OCI-LY7 (cell line): Measurements from ENCODE around the gene EFCAB7. TPM values are rescaled to one million over a fixed set of nuclear protein-coding genes. Genes with fewer than 3 reads are reported as not detected.
"Not testable (repeated sequence)": the region's sequence is repeated elsewhere in the genome, so short reads cannot be mapped to it uniquely, and the experiment has no call there.

Experiments used
- BruUV-seq: library from RNA; stranded (reverse); fragments of 400-500 nt; replicated peaks from 2 replicates; lab custom pipeline; 2021; lab: Mats Ljungman, UMichigan
- CTCF ChIA-PET: fragments of 300-600 bp; sonication (Branson Sonifier 250); formaldehyde crosslinking; loops from one replicate; lab custom pipeline; 2022; ENCODE audit warnings: antibody characterized with exemption; ENCODE audit not compliant: unreplicated experiment; lab: Charles Lee
- POLR2A ChIA-PET: fragments of 300-600 bp; sonication (Branson Sonifier 250); formaldehyde crosslinking; loops from one replicate; lab custom pipeline; 2022; ENCODE audit warnings: antibody characterized with exemption; lab: Charles Lee
- DNase-seq: peaks from one replicate; pipeline ENCODE4 v3.0.0-alpha.2; 2015; ENCODE audit warnings: low spot score
- H2AFZ ChIP-seq: fragments of 200-600 bp; sonication (generic), shearing (Covaris generic); 2 replicates; pipeline ENCODE4 v1.6.1; 2014; ENCODE audit warnings: mild to moderate bottlenecking, antibody characterized with exemption, low read length, moderate library complexity
- H3K27ac ChIP-seq: fragments of 200-600 bp; sonication (generic); 2 replicates; pipeline ENCODE4 v1.5.1; 2014; ENCODE audit warnings: mixed run types, low read depth, mild to moderate bottlenecking, moderate library complexity, low read length, inconsistent platforms; ENCODE audit not compliant: poor library complexity, severe bottlenecking
- H3K36me3 ChIP-seq: fragments of 200-600 bp; sonication (generic); 2 replicates; pipeline ENCODE4 v1.6.1; 2014; ENCODE audit warnings: mild to moderate bottlenecking, antibody characterized with exemption, low read length, moderate library complexity, mixed read lengths; ENCODE audit not compliant: insufficient read depth
- H3K4me1 ChIP-seq: fragments of 200-600 bp; sonication (generic); 2 replicates; pipeline ENCODE4 v1.5.1; 2014; ENCODE audit warnings: mild to moderate bottlenecking, low read length; ENCODE audit not compliant: insufficient read depth, poor library complexity, severe bottlenecking
- H3K4me2 ChIP-seq: fragments of 200-600 bp; sonication (generic); 2 replicates; pipeline ENCODE4 v1.6.1; 2014; ENCODE audit warnings: mild to moderate bottlenecking, low read length
- H3K4me3 ChIP-seq: fragments of 200-600 bp; sonication (generic); 2 replicates; pipeline ENCODE4 v1.5.1; 2014; ENCODE audit warnings: mild to moderate bottlenecking, low read depth, low read length; ENCODE audit not compliant: poor library complexity, severe bottlenecking
- H3K79me2 ChIP-seq: fragments of 200-600 bp; sonication (generic); 2 replicates; pipeline ENCODE4 v1.6.1; 2016; ENCODE audit warnings: low read depth, mild to moderate bottlenecking, low read length, moderate library complexity, mixed read lengths; ENCODE audit not compliant: insufficient read depth
- H3K9me2 ChIP-seq: fragments of 200-600 bp; sonication (generic); 2 replicates; pipeline ENCODE4 v1.6.1; 2016; ENCODE audit warnings: mild to moderate bottlenecking, low read length, mixed read lengths; ENCODE audit not compliant: insufficient read depth
- H3K9me3 ChIP-seq: fragments of 200-600 bp; sonication (generic); 2 replicates; pipeline ENCODE4 v1.6.1; 2014; ENCODE audit warnings: mild to moderate bottlenecking, mixed run types, low read length, mixed read lengths
- H4K20me1 ChIP-seq: fragments of 200-600 bp; sonication (generic); 2 replicates; pipeline ENCODE4 v1.6.1; 2014; ENCODE audit warnings: mild to moderate bottlenecking, antibody characterized with exemption, low read length, moderate library complexity, mixed read lengths; ENCODE audit not compliant: insufficient read depth
- CTCF ChIP-seq: fragments of 200-600 bp; sonication (generic); conservative IDR thresholded peaks from 2 replicates; pipeline ENCODE4 v1.5.1; 2014; ENCODE audit warnings: mild to moderate bottlenecking, antibody characterized with exemption, low read length, moderate library complexity, mixed read lengths
- EZH2phosphoT487 ChIP-seq: fragments of 200-600 bp; sonication (generic); IDR thresholded peaks from 2 replicates; pipeline ENCODE4 v1.6.1; 2018; ENCODE audit warnings: low read depth, borderline replicate concordance, mild to moderate bottlenecking, mixed run types, antibody characterized with exemption, low read length, moderate library complexity, mixed read lengths
- intact Hi-C: fragments of 100-400 bp; cut with micrococcal nuclease; formaldehyde crosslinking; loops from one replicate; pipeline ENCODE4 v1.10.0; 2022; ENCODE audit not compliant: unreplicated experiment
- total RNA-seq, 2 experiments: library from RNA; depleted of rRNA in 1 of 2; stranded (reverse); fragments of >200 nt in 1 of 2; shearing (Covaris generic) in 1 of 2; gene quantifications; 2 replicates each; pipeline ENCODE4 v1.2.3, GENCODE V29; 2014 to 2022

Gene EFCAB7
- total RNA-seq, 2 experiments from 2014 or later: 10.5 to 11.8 TPM

- no peak for DNase-seq
- Histone ChIP-seq H3K9me3 (no peaks in the 10 kb centered on the region), H2AFZ (no peak overlapping the region), H3K36me3 (peaks cover 1% of the 10 kb centered on the region), H3K27ac (no peak overlapping the region), H3K79me2 (no peaks in the 10 kb centered on the region), H3K4me3 (no peak overlapping the region), H3K4me1 (no peaks in the 10 kb centered on the region), H3K9me2 (no peaks in the 10 kb centered on the region), H3K4me2 (no peak overlapping the region), H4K20me1 (no peaks in the 10 kb centered on the region)
- intact Hi-C loops: no loop called here
- BruUV-seq: no TSS peak
- no peak for TF ChIP-seq CTCF
- TF ChIP-seq EZH2phosphoT487: no peak
- POLR2A ChIA-PET: no interaction called here
- CTCF ChIA-PET: no interaction called here
Measured at GRCh38 chr1:63569640-63570316, 46.5 kb downstream of the EFCAB7 start.

GRCh38 chr1:63572686-63573085 is 49.4 kb downstream of the EFCAB7 start:
- H3K9me2 ChIP-seq, CTCF ChIA-PET, BruUV-seq, DNase-seq, H3K9me3 ChIP-seq, H3K27ac ChIP-seq, H4K20me1 ChIP-seq, intact Hi-C loops, H3K36me3 ChIP-seq, H3K79me2 ChIP-seq, H3K4me1 ChIP-seq, H2AFZ ChIP-seq, H3K4me2 ChIP-seq, POLR2A ChIA-PET, H3K4me3 ChIP-seq: not testable (repeated sequence)

GRCh38 chr1:63574203-63574796 is 51.0 kb downstream of the EFCAB7 start:
- H3K4me2 ChIP-seq, H3K79me2 ChIP-seq, H3K4me1 ChIP-seq, H3K27ac ChIP-seq, CTCF ChIA-PET, H3K9me2 ChIP-seq, H3K9me3 ChIP-seq, DNase-seq, H3K4me3 ChIP-seq, H4K20me1 ChIP-seq, BruUV-seq, H2AFZ ChIP-seq, intact Hi-C loops, H3K36me3 ChIP-seq: not testable (repeated sequence)
- POLR2A ChIA-PET: interaction anchor here (0.6 kb wide), 1 partner anchor 81 kb away, joined by 3 read pairs; no protein-coding TSS in a partner anchor
